T-helper 2 cell treated with Interferon-gamma antibody and Interleukin-4, amounts not matched to agents 100 ng/mL and 5 ng/mL, for 36 hours (primary cell): ENCODE results near the gene TMEM19. TPM values are rescaled to one million over a fixed set of nuclear protein-coding genes. Genes with fewer than 3 reads are reported as not detected.

Experiments
- total RNA-seq: library from RNA; stranded (reverse); gene quantifications from 2 replicates; pipeline ENCODE4 v1.2.3, GENCODE V29; 2022

The TMEM19 gene
- total RNA-seq, 1 donor from 2014 or later = 18.5 TPM

Other genes with a start within 250 kb of the TMEM19 start
- gene LGR5, start 246.3 kb upstream of the TMEM19 start, total RNA-seq = not detected in 2 replicates
- gene ZFC3H1, start 22.2 kb upstream of the TMEM19 start, total RNA-seq = 71.1 and 73.0 TPM in 2 replicates
- 4.9 and 5.7 TPM in 2 replicates for gene THAP2, start 21.8 kb upstream of the TMEM19 start, total RNA-seq
- gene RAB21, start 68.8 kb downstream of the TMEM19 start, total RNA-seq = 63.1 and 64.7 TPM in 2 replicates
- gene TBC1D15, start 153.7 kb downstream of the TMEM19 start, total RNA-seq = 41.0 and 44.1 TPM in 2 replicates